ENCODE results near the gene PIEZO2.

The PIEZO2 gene

DNA sequence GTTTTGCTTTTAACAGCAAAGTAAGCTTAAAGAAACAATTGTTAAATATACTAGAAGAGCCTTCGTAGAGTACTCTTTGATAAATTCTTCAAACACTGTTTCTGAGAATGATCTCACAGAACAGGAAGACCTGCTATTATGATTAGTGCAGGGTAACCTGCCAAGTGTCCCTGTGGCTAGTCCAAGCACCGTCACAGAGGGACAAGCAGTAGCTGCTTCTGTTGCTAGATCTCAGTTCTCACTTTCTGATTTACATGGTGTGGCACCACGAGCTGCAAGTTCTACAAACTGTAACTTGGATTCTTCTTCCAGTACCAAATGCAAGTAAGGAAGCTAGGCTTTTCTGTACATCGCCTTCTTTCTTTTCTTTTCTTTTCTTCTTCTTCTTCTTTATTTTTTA is 121.5 kb downstream of the PIEZO2 start:
- DNase-seq (ENCODE audit: low read depth in 2 of 2): no peak

DNA sequence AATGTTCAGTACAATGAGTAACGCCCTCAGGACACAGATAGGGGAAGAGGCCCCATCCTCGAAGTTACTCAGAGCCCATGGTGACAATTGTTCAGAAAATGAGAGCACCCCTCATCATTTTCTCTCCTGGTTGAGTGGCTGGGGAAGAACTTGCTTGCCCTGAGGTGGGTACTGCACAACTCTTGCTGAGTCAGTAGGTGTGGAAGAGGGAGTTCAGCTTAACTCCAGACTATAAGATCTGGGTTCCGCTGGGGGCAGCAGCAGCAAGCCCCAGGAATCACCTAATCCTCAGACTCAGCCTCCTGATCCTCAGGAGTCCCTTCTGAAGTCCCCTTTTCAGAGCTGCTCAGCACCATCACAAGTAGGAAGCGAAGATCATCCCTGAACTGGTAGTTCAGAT is 123.7 kb downstream of the PIEZO2 start:
- no peak for DNase-seq (ENCODE audit: low read depth in 2 of 2)

DNA sequence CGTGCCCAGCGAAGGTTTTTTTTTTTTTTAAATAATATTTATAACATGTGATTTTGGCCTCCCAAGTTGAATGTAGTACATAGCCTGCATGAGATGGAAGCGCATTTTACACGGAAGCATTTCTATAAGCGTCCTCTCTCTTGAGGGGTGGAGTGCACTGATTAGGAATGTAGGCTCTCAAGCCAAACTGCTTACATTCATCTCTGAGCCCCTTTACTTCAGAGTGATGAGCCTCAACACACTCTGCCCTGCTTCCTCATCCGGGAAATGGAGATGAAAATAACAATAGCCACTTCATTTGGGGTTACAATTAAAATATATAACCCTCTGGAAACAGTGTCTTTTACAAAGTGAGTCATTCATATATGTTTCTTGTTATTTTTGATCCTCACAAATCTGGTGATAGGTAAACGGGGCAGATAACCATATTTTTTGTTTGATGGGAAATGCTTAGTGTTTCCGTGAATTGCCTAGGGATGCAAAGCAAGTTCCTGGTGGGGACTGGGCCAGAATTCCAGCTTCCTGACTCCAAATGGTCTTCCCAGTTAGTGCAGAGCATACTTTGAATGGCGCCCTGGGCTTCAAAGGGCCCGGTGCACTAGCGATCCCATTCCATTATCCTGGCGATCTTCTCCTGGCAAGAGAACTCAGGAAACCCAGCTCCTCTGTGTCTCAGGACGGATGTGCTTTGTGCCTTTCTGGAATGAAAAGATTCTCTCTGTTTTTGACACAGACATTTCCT is 124.3 kb downstream of the PIEZO2 start:
- DNase-seq (ENCODE audit: low read depth in 2 of 2): no peak

DNA sequence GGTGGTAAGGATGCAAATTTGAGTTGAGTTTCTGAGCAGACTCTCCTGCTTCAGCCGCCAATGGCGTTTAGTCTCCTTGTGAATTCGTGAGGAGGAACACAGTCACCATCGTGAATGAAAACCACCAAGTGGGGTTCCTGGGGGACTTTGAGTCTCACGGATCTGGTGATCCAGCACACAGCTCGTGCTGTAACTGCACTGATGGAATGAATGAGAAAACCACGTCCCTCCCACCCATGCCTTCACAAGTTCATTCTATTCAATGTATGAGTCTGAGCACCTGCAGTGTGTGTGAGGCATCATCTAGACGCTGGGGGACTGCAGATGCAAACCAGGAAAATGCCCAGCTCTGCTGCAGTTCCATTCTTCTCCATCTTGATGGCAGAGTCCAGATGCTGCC is 127.9 kb downstream of the PIEZO2 start:
- no peak for DNase-seq (ENCODE audit: low read depth in 2 of 2)

DNA sequence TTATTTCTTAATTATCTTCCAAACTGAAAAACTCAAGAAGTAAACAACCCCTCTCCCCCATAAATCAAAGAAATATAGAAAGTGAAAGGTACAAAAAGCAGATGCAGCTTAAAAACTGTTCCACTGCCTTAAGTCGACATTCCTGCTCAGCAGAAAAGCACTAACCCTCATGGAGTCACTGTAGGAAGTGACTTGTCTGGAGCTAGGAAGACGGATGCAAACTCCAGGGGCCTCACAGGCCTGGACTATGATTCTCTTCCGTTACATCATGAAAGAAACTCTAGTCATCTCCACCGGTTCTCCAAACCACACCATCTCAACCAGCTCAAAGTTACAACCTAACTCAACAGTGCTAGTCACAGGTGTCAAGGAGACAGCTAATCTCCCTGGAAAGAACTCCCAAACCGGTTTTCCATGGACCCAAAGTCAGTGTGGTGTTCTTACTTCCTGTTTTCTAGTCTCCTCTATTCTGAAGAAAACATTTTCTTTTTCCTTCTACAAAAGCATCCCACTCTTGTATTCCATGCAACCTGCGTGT is 128.4 kb downstream of the PIEZO2 start:
- no peak for DNase-seq (ENCODE audit: low read depth in 2 of 2)

DNA sequence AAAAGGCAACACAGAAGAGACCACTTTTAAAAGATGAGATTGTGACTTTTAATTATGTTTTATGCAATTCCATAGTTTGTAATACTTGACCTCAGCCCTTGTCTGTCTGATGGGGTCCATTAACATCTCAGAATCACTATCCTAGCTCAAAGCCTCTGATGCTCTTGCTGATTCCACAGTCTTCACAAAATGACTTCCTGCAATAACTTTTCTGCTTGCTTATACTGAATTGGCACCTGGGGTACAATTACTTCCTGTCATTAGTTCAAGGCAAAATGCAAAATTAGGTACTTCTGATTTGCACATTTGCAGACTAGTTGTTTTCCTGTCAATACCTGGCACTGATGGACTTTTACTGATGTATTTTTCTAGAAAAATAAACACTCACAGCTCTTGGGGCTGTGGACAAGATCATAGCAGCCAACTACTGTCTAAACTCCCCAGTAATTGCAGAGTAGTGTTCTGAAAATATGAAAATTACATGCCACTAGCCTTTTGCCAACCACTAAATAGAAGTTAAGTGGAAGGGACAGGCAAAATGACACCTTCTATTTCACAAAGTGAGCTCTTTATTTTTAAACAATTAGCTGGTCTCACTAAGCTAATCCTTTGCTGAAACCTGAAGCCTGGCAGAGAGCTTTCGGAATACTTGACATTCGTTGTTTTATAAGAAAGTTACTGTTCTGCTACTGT is 129.1 kb downstream of the PIEZO2 start:
- no peak for DNase-seq (ENCODE audit: low read depth in 2 of 2)

DNA sequence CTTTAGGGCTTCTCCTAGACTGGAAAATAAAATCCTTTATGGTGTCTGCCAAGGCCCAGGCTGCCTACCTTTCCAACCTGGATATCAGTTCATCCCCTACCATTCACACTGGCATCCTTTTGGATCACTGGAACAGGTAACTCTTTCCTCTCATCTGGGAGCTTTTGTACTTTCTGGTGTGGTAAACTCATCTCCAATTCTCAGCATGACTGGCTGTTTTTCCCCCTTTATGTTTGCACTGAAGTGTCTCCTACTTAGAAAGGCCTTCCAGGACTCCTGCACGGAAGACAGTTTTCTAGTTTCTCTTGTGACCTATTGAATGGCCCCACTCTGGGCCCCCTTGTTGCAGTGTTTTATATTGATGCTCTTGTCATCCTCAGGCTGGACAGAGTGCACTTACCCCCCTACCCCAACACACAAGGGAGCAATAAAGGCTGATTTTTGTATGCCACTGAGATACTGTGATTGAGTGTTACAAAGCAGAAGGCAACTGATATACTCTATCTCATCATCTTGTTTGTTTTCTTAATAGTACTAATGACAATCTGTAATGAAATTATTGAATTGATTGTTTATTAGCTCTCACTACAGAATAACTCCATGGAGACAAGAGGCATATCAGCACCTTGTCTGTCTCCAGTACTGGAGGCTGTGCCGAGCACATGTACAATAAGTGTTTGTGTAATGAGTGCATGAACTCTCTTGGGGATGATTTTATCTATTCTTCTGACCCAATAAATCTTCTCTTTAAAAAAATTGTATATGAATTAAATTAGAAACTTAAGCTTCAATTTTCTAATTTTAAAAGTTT is 129.9 kb downstream of the PIEZO2 start:
- no peak for DNase-seq (ENCODE audit: low read depth in 2 of 2)

DNA sequence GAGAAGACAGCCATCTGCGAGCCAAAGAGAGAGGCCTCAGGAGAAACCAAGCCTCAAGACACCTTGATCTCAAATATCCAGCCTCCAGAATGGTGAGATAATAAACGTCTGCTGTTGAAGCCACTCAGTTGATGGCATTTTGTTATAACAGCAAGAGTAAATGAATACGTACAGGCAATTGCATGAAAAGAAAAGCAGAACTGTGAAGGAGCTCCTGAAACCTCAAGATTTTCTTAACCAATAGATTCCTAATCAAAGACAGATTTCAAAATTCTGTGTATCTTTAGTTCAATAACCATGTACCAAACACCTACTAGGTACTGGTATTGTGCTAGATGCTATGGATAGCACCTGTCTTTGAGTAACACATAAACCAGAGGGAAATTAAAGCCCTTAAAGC is 139.5 kb downstream of the PIEZO2 start:
- DNase-seq (ENCODE audit: low read depth in 2 of 2): no peak

DNA sequence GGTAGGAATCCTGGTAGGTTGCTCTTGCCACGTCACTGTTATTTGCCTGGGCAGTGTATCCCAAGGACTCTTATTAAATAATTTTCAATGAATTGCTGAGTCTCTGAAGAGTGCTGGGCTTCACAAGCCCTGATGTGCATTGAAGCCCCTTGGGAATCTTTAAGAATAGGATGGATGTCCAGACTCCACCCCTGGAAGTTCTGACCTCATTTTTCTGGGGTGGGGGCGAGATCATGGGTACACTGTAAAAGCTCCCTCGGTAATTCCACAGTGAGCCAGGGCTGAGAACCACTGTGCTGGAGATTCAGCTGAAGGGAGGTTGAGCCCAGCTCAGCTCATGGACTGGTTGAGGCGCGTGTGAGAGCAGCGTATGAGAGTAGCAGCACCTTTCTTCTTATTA is 140.2 kb downstream of the PIEZO2 start:
- DNase-seq (ENCODE audit: low read depth in 2 of 2): no peak

DNA sequence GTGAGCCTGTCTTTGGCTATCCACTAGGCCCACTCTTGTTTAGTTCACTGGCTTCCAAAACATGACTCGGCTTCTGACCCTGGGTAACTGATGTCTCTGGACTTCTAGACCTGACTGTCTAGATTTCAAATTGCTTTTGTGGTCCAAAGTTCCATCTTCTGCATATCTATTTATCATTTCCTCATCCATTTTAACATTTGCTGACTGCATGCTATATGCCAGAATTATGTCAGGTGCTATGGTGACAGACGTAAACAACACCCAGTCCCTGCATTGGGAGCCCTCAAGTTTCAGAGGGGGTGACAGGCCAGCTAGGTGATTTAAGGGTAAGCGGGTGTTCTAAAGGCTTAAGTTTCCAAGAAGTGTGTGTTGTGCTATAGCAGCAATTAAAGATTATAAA is 140.9 kb downstream of the PIEZO2 start:
- no peak for DNase-seq (ENCODE audit: low read depth in 2 of 2)

DNA sequence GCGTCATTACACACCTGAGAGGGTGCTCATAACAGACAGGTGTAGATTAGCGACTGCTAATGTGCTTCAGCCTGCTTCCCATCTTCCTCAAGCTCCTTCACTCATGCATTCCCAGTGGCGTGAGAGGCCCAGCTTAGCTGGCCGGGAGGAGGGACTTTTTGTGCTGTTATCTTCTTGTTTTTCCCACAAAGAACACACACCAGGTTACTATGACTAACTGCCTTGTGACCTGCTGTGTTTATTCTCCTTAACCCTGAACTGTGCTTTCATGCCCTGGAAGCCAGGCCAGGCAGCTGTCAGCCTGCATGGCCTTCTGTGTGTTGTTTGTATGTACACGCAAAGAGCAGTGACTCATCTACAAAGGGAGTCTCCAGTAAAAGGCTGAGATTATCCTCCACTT is 143.8 kb downstream of the PIEZO2 start:
- no peak for DNase-seq (ENCODE audit: low read depth in 2 of 2)

DNA sequence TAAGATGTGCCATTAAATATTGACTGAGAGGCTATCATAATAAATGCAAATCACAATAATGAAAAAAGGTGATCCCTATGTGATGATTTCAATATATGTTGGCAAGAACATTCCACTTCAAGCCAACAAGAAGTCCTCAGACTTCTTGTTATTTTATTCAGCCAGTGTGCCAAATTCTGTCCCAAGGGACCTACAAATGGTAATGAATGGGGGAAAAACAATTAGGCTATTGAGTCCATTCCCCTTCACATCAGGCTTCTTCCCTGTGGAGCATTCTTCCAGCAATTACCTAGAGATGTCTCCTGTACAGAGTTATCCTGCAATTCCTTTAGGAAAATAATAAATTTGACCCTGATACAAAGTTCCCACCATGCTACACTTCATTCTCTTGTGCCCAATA is 144.4 kb downstream of the PIEZO2 start:
- DNase-seq (ENCODE audit: low read depth in 2 of 2): no peak

DNA sequence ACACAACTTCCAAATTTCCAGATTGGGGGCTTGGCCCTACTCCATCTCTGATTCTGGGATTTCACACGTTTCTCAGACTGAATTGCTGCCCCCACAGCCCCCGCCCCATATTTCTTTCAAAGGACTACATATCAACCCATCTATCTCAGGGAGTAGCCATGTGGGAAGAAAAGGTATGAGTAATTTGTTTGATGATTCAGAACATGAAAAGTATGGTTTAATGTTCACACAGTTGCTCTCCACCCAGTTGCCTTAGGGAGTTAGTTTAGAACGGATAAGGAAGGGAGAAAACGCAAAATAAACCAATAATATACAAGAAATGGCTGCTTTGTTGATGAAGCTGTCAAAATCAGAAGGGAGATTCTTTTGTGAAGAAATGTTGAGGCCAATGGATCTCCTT is 145.1 kb downstream of the PIEZO2 start:
- no peak for DNase-seq (ENCODE audit: low read depth in 2 of 2)

DNA sequence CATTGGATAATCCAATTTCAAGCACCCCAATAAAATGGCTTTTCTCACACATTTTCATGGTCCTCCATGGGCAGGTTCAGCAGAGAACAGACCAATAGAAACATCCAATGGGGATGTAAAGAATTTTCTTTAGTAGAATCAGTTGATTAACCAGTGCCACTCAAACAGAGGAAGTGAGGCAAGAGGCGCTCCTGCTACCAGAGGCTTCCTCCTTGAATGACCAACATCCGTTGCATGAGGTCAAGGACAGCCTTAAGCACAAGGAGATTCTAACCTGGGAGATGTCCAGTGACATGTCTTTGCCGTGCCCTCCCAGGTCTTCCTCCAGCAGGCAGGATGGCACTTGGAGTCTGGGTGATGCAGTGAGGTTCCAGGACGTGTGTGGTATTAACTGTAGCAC is 146.6 kb downstream of the PIEZO2 start:
- DNase-seq (ENCODE audit: low read depth in 2 of 2): no peak

DNA sequence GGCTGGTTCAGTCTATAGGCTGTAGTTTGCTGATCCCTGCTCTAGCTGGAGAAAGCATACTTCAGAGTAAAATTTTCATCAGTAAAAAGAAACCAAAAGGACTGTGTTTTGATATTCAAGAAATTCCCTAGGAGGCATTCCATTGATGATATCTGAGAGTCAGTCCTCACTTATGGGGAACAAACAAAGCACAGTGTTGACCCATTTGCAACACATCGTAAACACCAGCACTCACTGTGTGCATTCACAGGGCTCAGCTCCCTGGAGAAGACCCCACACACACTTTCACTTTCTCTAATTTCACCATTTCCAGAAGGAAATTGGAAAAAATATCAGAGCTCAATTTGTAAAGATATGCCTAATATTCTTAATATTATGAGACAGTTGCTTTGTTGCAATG is 147.1 kb downstream of the PIEZO2 start:
- DNase-seq (ENCODE audit: low read depth in 2 of 2): no peak

DNA sequence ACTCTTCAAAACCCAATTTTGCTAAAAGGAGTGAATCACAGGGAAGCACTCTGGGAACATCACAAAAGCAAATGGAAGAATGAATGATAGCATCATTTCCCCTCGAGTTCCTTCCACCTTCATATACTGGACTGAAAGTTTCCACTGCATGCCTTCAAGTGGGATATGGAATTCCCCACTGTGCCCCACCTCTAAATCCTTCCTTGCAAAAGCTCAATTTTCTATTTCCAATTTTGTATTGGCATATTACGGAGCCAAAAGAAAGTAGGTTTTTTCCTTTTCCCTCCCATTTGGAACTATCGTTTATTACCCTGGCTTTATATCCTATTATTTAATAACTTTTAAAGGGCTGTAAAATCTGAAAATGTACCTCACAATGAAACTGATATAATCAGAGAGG is 149.3 kb downstream of the PIEZO2 start:
- no peak for DNase-seq (ENCODE audit: low read depth in 2 of 2)

DNA sequence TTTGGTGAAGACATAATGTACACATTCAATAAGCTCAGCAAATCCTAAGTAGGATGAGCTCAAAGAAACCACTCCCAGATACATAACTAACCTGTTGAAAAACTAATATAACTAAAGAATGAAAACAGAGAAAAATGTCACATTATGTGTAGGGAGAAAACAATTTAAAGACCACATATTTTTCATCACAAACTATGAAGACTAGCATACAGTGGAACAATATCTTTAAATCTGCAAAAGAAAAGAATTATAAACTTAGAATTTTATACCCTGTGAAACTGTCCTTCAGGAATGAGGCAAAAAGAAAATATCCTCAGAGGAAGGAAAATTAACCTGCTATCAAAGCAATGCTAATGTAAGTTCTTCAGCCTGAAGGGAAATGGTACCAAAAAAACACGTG is 151.5 kb downstream of the PIEZO2 start:
- DNase-seq (ENCODE audit: low read depth in 2 of 2): no peak

DNA sequence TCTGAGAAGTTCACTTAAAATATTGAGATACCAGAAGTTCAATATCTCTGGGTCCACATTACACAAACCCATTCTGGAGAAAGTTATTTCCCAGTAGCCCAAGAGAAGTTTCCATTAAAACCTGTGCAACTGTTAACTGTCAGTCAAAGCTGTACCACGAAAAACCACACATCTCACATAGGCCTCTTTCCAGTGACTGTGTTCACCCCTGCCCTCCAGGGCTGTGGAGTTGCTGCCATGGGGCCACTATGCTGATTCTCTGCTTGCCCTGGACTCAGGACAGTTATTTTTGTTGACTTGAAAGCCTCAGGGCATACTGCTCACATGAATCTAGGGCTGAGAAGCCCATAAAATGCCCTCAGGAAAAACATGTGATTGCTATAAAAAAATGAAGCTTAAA is 153.8 kb downstream of the PIEZO2 start:
- no peak for DNase-seq (ENCODE audit: low read depth in 2 of 2)

DNA sequence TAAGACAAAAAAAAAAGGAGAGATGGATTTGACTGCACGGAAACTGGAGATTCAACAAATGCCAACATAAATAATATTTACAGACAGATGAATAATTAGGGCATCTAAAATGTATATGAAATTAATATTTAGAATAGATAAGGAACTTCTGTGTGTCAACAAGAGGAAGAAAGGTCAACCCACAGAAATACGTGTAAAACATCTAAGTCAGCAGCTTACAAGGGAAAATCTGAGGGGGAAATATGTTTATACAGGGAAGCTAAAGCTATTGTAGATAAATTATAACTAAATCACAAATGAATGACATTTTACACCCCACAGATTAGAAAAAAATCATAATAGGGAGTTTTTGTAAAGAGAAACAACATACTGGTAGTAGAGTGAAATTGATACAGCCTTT is 159.9 kb downstream of the PIEZO2 start:
- no peak for DNase-seq (ENCODE audit: low read depth in 2 of 2)

DNA sequence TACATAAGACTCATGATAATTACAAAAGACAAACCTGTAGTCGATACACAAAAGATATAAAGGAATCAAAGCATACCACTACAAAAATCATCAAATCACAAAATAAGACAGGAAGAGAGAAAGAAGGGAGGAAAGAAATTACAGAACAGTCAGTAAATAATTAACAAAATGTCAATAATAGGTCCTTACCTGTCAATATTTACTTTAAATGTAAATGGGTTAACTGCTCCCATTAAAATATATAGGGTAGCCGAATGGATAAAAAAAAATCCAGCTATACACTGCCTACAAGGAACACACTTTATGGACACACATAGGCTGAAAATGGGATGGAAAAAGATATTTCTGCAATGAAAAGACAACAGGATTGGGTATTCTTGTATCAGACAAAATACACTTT is 163.7 kb downstream of the PIEZO2 start:
- DNase-seq (ENCODE audit: low read depth in 2 of 2): no peak

DNA sequence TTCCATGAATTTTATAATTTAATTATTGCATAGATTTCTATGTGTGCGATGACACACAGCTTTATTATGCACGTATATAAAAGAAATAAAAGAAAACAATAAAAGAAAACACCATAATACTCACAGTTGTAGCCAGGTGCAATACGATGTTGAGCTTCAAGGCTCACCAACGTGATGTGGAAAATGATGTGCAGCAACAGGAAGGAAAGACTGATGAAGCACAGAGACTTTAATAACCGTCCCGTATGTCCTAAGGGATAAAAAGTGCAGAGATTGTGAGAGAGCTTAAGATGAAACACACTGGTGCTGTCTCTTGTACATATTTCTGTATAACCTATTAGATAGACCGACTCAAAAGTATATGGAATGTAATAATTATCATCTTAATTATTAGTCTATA is 170.0 kb downstream of the PIEZO2 start:
- DNase-seq (ENCODE audit: low read depth in 2 of 2): no peak

DNA sequence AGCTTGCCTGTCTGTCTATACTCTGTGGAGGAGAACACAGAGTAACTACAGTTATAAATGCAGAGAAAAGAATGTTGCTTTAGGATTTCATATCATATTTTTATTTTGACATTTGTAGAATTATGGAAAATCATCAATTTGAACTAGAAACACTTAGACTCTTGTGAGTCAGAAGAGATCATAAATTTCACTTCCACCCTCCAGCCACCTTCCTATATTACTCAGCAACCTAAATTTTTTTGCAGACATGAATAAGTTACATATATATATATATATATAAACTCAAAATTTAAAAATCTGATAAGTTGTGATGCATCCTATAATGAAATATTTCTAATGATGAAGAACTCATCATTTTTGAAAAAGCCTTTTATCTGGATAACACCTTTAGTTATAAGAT is 172.3 kb downstream of the PIEZO2 start:
- DNase-seq (ENCODE audit: low read depth in 2 of 2): no peak

Data from stimulated activated CD8-positive, alpha-beta memory T cell treated with anti-CD3 and anti-CD28 coated beads, Interleukin-7, amount 100 ng/mL, for 4 hours (primary cell).